H1 (cell line): ENCODE data around the gene SKAP2. TPM values are rescaled to one million over a fixed set of nuclear protein-coding genes. Genes with fewer than 3 reads are reported as not detected.

Experiments
- CTCF ChIA-PET: fragments of 300-600 bp; sonication (Branson Sonifier 250); formaldehyde crosslinking; loops from one replicate; lab custom pipeline; 2021; ENCODE audit not compliant: partially characterized antibody; lab: Charles Lee
- POLR2A ChIA-PET: fragments of 300-600 bp; sonication (Branson Sonifier 250); formaldehyde crosslinking; loops from one replicate; lab custom pipeline; 2021; ENCODE audit warnings: inconsistent platforms; ENCODE audit not compliant: partially characterized antibody; lab: Charles Lee
- DNase-seq, 2 experiments: peaks; one replicate each; pipeline versions ENCODE4 v3.0.0 to v3.0.0-alpha.2; 2010 to 2022; ENCODE audit warnings: low spot score in 2 of 2, low read depth in 1 of 2, mixed read lengths in 1 of 2
- FAIRE-seq: peaks from 2 replicates; lab custom pipeline; 2011; peaks lifted over from hg19 to GRCh38; lab: Jason Lieb, UNC
- H2AFZ ChIP-seq: 2 replicates; pipeline ENCODE4 v1.8.1; 2012; ENCODE audit warnings: low read length, inconsistent platforms
- H2AK5ac ChIP-seq: 2 replicates; pipeline ENCODE4 v1.6.1; 2013; ENCODE audit warnings: low read depth, low read length
- H2BK120ac ChIP-seq: replicated peaks from 2 replicates; pipeline ENCODE3; 2013; ENCODE audit warnings: low read depth, low read length, inconsistent platforms
- H2BK12ac ChIP-seq: 2 replicates; pipeline ENCODE4 v1.6.1; 2013; ENCODE audit warnings: low read depth, low read length
- H2BK15ac ChIP-seq: 2 replicates; pipeline ENCODE4 v1.6.1; 2013; ENCODE audit warnings: low read length
- H2BK20ac ChIP-seq: 2 replicates; pipeline ENCODE4 v1.6.1; 2013; ENCODE audit warnings: low read length
- H2BK5ac ChIP-seq: 2 replicates; pipeline ENCODE4 v1.6.1; 2013; ENCODE audit warnings: low read depth, low read length
- H3K14ac ChIP-seq: 2 replicates; pipeline ENCODE4 v1.6.1; 2013; ENCODE audit warnings: inconsistent platforms; ENCODE audit not compliant: insufficient read length
- H3K18ac ChIP-seq: 2 replicates; pipeline ENCODE4 v1.6.1; 2013; ENCODE audit warnings: low read length; ENCODE audit errors: extremely low read depth
- H3K23ac ChIP-seq: 2 replicates; pipeline ENCODE4 v1.6.1; 2013; ENCODE audit warnings: inconsistent platforms; ENCODE audit not compliant: insufficient read length
- H3K23me2 ChIP-seq: 2 replicates; pipeline ENCODE4 v1.6.1; 2013; ENCODE audit warnings: low read depth, low read length
- H3K27ac ChIP-seq: 2 replicates; pipeline ENCODE4 v1.6.1; 2011; ENCODE audit warnings: low read depth, low read length, inconsistent platforms
- H3K27me3 ChIP-seq, 4 experiments: replicated peaks in 1 of 4; 1 replicate in 1 of 4; 2 replicates in 3 of 4; pipeline versions ENCODE4 v1.6.1 to v1.8.1; 2011 to 2013; ENCODE audit warnings: low read length in 3 of 4, mild to moderate bottlenecking in 3 of 4, inconsistent platforms in 2 of 4, mixed read lengths in 2 of 4, moderate library complexity in 1 of 4; ENCODE audit not compliant: control insufficient read depth in 3 of 4, insufficient read depth in 3 of 4; ENCODE audit errors: extremely low read depth in 1 of 4
- H3K36me3 ChIP-seq, 4 experiments: 2 replicates each; pipeline versions ENCODE4 v1.6.1 to v1.8.1; 2011 to 2013; ENCODE audit warnings: mild to moderate bottlenecking in 4 of 4, low read length in 3 of 4, moderate library complexity in 2 of 4, control low read depth in 1 of 4, inconsistent platforms in 1 of 4; ENCODE audit not compliant: insufficient read depth in 4 of 4, control insufficient read depth in 2 of 4
- H3K4ac ChIP-seq: replicated peaks from 2 replicates; pipeline ENCODE3; 2013; ENCODE audit warnings: low read length, low read depth, mixed read lengths, inconsistent platforms; ENCODE audit not compliant: insufficient read length
- H3K4me1 ChIP-seq, 4 experiments: replicated peaks in 1 of 4; 1 replicate in 1 of 4; 2 replicates in 3 of 4; pipeline versions ENCODE4 v1.6.1 to v1.8.1; 2011 to 2013; ENCODE audit warnings: low read length in 3 of 4, inconsistent platforms in 2 of 4, mixed read lengths in 1 of 4; ENCODE audit not compliant: insufficient read depth in 4 of 4, control insufficient read depth in 3 of 4
- H3K4me2 ChIP-seq, 2 experiments: 2 replicates each; pipeline versions ENCODE4 v1.6.1 to v1.8.1; 2011 to 2013; ENCODE audit warnings: low read depth in 2 of 2, low read length in 2 of 2, control low read depth in 1 of 2, inconsistent platforms in 1 of 2, mild to moderate bottlenecking in 1 of 2; ENCODE audit not compliant: insufficient read depth in 1 of 2
- H3K4me3 ChIP-seq, 4 experiments: fragments of 200-600, 300-600 bp in 1 of 4; sonication (generic), shearing (Covaris generic), sonication (Bioruptor Twin) in 1 of 4; 2 replicates each; pipeline versions ENCODE4 v1.5.1 to v1.8.1; 2011 to 2016; ENCODE audit warnings: low read length in 4 of 4, low read depth in 3 of 4, control low read depth in 2 of 4, inconsistent platforms in 2 of 4, mild to moderate bottlenecking in 2 of 4, mixed read lengths in 1 of 4, moderate library complexity in 1 of 4; ENCODE audit not compliant: insufficient read depth in 2 of 4; ENCODE audit errors: extremely low read depth in 1 of 4
- H3K56ac ChIP-seq: replicated peaks from 2 replicates; pipeline ENCODE3; 2013; ENCODE audit warnings: low read depth, mild to moderate bottlenecking, mixed read lengths, low read length, inconsistent platforms; ENCODE audit not compliant: insufficient read length
- H3K79me1 ChIP-seq: 2 replicates; pipeline ENCODE4 v1.6.1; 2013; ENCODE audit warnings: low read depth, low read length, control low read depth
- H3K79me2 ChIP-seq, 2 experiments: 2 replicates each; pipeline versions ENCODE4 v1.6.1 to v1.8.1; 2012 to 2013; ENCODE audit warnings: low read length in 2 of 2, mild to moderate bottlenecking in 2 of 2, inconsistent platforms in 1 of 2; ENCODE audit not compliant: insufficient read depth in 2 of 2, control insufficient read depth in 1 of 2
- H3K9ac ChIP-seq, 4 experiments: replicated peaks in 1 of 4; 1 replicate in 1 of 4; 2 replicates in 3 of 4; pipeline versions ENCODE4 v1.6.1 to v1.8.1; 2011 to 2013; ENCODE audit warnings: low read depth in 3 of 4, low read length in 3 of 4, control low read depth in 2 of 4, mild to moderate bottlenecking in 2 of 4, moderate library complexity in 2 of 4, inconsistent platforms in 1 of 4; ENCODE audit errors: extremely low read depth in 1 of 4
- H3K9me3 ChIP-seq, 2 experiments: 2 replicates each; pipeline versions ENCODE4 v1.6.1 to v1.8.1; 2012 to 2013; ENCODE audit warnings: mild to moderate bottlenecking in 2 of 2, moderate library complexity in 2 of 2, control low read depth in 1 of 2, inconsistent platforms in 1 of 2, low read depth in 1 of 2, low read length in 1 of 2, mixed read lengths in 1 of 2; ENCODE audit not compliant: insufficient read depth in 2 of 2
- H4K20me1 ChIP-seq, 2 experiments: replicated peaks in 1 of 2; 2 replicates each; pipeline versions ENCODE3 to v1.8.1; 2011 to 2013; ENCODE audit warnings: inconsistent platforms in 2 of 2, low read length in 2 of 2, mild to moderate bottlenecking in 1 of 2; ENCODE audit not compliant: insufficient read depth in 2 of 2, control insufficient read depth in 1 of 2
- H4K5ac ChIP-seq: 2 replicates; pipeline ENCODE4 v1.6.1; 2013; ENCODE audit warnings: low read length, low read depth, mixed read lengths, inconsistent platforms; ENCODE audit not compliant: insufficient read length
- H4K8ac ChIP-seq: 2 replicates; pipeline ENCODE4 v1.8.0; 2013; ENCODE audit warnings: mild to moderate bottlenecking, moderate library complexity, low read length, inconsistent platforms; ENCODE audit not compliant: insufficient read depth; ENCODE audit errors: extremely low read depth
- H4K91ac ChIP-seq: replicated peaks from 2 replicates; pipeline ENCODE3; 2013; ENCODE audit warnings: low read length, mixed read lengths, inconsistent platforms; ENCODE audit not compliant: insufficient read length
- SP2 ChIP-seq: IDR thresholded peaks from 2 replicates; pipeline ENCODE4 v1.6.1; 2012; ENCODE audit warnings: mild to moderate bottlenecking, low read length, inconsistent platforms
- TBP ChIP-seq: IDR thresholded peaks from 2 replicates; pipeline ENCODE4 v1.6.1; 2011; ENCODE audit warnings: low read depth, low read length, improper control_type of control experiment
- WGBS, 2 experiments: shearing (Covaris generic) in 1 of 2; methylation state at CpG; one replicate each; pipeline versions ENCODE4 v1.1.6 to v1.1.7; 2013 to 2015; ENCODE audit warnings: low lambda C conversion rate in 2 of 2, mixed read lengths in 2 of 2, inconsistent platforms in 1 of 2, low coverage in 1 of 2, missing lambda C conversion rate in 1 of 2; ENCODE audit not compliant: insufficient replicate concordance in 2 of 2, insufficient coverage in 1 of 2, insufficient read length in 1 of 2; ENCODE audit errors: extremely low coverage in 1 of 2, missing lambda C conversion rate in 1 of 2; 5-methylcytosine and 5-hydroxymethylcytosine counted together
- polyA plus RNA-seq, 7 experiments: library from polyadenylated mRNA; depleted of rRNA in 3 of 7; stranded (reverse) in 5 of 7; unstranded in 2 of 7; fragments of >200 nt in 5 of 7; fragments of 200-250 nt in 2 of 7; gene quantifications; 1 replicate in 5 of 7; 2 replicates in 1 of 7; 4 replicates in 1 of 7; pipeline versions ENCODE4 v1.2.1 to v1.2.3, GENCODE V29; 2011 to 2013; ENCODE audit warnings: missing spikeins in 2 of 7, mixed read lengths in 2 of 7
- total RNA-seq: library from RNA; stranded (reverse); fragmentation: NEBNext Ultra II Directional; extraction: Animal tissue kit (Norgen Biotek cat#: 25700); gene quantifications from 2 replicates; pipeline ENCODE4 v1.2.1, GENCODE V29; 2021

SKAP2 gene
- total and polyA plus RNA-seq, 2 of the 8 experiments (the other 6 are each of a cell fraction or from before 2014, with no cell fraction given): 0.53 to 5.1 TPM

DNA sequence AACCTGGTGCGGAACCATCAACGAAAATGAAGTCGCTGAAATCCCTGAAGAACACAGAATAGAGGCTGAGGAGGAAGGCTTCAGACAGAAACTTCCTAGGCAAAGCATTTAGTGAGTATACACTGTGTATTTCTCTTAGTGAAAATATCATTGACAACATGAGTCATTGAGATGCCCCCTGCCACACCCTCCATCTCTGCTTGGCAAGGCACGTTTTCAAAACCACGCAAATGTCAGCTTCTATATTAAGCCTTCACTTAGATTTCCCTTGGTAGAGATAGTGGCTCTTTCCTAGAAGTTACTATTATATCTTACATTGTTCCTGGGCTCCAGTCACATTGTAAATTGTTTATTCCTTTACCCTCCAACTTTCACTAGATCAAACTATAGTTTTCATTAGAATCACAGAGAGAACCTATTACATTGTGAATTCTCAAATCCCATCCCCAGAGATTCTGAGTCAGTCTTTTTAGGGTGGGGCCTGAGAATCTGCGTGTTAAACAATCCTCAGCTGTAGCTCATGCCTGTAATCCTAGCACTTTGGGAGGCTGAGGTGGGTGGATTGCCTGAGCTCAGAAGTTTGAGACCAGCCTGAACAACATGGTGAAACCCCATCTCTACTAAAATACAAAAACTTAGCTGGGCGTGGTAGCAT is 4.6 kb upstream of the SKAP2 start:
- no peak overlapping the region for H3K4ac ChIP-seq
- no peaks in the 10 kb centered on the region for H3K36me3 ChIP-seq
- POLR2A ChIA-PET: no interaction called here
- no peak overlapping the region for H4K5ac ChIP-seq
- H2BK20ac ChIP-seq: no peak overlapping the region
- no peak overlapping the region for H3K4me2 ChIP-seq
- no peak overlapping the region for H3K27ac ChIP-seq
- H3K79me1 ChIP-seq: no peaks in the 10 kb centered on the region
- DNase-seq (no peak), FAIRE-seq (no peak)
- H4K8ac ChIP-seq: no peak overlapping the region
- no peak overlapping the region for H3K9ac ChIP-seq
- no peak overlapping the region for H2BK12ac ChIP-seq
- no peak overlapping the region for H2AK5ac ChIP-seq
- no peak overlapping the region for H2AFZ ChIP-seq
- no peaks in the 10 kb centered on the region for H3K79me2 ChIP-seq
- H3K23ac ChIP-seq: no peak overlapping the region
- no peak overlapping the region for H4K91ac ChIP-seq
- H3K4me1 ChIP-seq: peaks cover 0 to 1% (median under 1%) of the 10 kb centered on the region in 4 experiments; a peak in 5 of 7 replicates
- TF ChIP-seq TBP (no peak), SP2 (no peak)
- TF ChIP-seq, all 59 proteins: peak for 0
- Histone ChIP-seq H3K56ac (no peak overlapping the region), H3K27me3 (peaks cover 0 to 2% (median 0%) of the 10 kb centered on the region in 4 experiments; a peak in 2 of 7 replicates), H3K14ac (no peak overlapping the region), H3K18ac (no peak overlapping the region), H3K9me3 (no peaks in the 10 kb centered on the region), H2BK5ac (no peak overlapping the region), H2BK15ac (no peak overlapping the region), H3K4me3 (no peak overlapping the region), H2BK120ac (no peak overlapping the region), H4K20me1 (no peaks in the 10 kb centered on the region), H3K23me2 (peaks cover 6% of the 10 kb centered on the region)
- CTCF ChIA-PET: interaction anchor here (0.6 kb wide), 1 partner anchor 520 kb away, joined by 3 read pairs; no protein-coding TSS in a partner anchor
- 93% methylated on average over 7 of the region's 7 CpGs; no CpG with 5 or more reads in 1 of the 2 experiments for WGBS, 2 experiments
